D721Med (cell line): Measurements from ENCODE around the gene KCNAB2.

ENCODE experiments used
- DNase-seq: peaks from one replicate; pipeline ENCODE4 v3.0.0; 2011; ENCODE audit warnings: low spot score; ENCODE audit not compliant: insufficient read length
- FAIRE-seq: peaks from 2 replicates; lab custom pipeline; 2011; peaks lifted over from hg19 to GRCh38; lab: Jason Lieb, UNC
- TF ChIP-seq, protein P1 (sequence below): IDR thresholded peaks from 2 replicates; pipeline ENCODE4 v1.5.1; 2012; ENCODE audit warnings: mild to moderate bottlenecking, control low read depth; ENCODE audit not compliant: insufficient read depth; ENCODE audit errors: missing control alignments

The KCNAB2 gene

DNA sequence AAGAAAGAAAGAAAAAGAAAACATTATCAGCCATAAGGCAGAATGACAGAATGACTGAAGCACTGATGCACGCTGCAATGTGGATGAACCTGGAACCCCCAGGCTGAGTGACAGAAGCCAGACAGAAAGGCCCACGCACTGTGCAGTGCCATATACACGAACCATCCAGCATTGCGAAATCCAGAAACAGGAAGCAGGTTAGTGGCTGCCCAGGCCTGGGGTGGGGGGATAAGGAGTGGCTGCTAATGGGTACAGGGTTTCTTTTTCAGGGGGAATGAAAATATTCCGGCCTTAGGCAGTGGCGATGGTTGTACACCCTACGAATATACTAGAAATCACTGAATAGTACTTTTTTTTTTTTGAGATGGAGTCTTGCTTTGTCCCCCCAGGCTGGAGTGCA is 77.4 kb downstream of the KCNAB2 start:
- DNase-seq (no peak), FAIRE-seq (no peak)
- TF ChIP-seq, protein P1, sequence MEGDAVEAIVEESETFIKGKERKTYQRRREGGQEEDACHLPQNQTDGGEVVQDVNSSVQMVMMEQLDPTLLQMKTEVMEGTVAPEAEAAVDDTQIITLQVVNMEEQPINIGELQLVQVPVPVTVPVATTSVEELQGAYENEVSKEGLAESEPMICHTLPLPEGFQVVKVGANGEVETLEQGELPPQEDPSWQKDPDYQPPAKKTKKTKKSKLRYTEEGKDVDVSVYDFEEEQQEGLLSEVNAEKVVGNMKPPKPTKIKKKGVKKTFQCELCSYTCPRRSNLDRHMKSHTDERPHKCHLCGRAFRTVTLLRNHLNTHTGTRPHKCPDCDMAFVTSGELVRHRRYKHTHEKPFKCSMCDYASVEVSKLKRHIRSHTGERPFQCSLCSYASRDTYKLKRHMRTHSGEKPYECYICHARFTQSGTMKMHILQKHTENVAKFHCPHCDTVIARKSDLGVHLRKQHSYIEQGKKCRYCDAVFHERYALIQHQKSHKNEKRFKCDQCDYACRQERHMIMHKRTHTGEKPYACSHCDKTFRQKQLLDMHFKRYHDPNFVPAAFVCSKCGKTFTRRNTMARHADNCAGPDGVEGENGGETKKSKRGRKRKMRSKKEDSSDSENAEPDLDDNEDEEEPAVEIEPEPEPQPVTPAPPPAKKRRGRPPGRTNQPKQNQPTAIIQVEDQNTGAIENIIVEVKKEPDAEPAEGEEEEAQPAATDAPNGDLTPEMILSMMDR, result no peak

DNA sequence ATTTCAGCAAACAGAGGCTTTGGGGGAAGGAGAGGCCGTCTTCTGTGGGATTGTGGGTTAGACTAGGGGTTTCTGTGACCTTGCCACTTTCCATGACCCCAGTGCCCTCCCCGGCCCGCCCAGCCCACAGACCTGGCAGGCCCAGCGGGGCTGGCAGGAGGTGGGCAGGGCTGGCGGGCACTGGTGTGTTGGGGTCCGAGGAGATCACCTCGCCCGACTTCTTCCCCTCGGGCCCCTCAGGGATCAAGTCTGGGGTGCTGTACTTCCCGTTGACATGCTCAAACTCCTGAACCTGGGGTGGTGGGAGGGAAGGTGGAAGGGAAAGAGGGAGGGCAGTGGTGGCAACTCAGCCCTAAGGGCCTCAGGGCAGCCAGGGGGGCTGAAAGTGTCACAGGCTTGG is 78.1 kb downstream of the KCNAB2 start:
- FAIRE-seq (no peak), DNase-seq (no peak)
- TF ChIP-seq, protein P1, result no peak

DNA sequence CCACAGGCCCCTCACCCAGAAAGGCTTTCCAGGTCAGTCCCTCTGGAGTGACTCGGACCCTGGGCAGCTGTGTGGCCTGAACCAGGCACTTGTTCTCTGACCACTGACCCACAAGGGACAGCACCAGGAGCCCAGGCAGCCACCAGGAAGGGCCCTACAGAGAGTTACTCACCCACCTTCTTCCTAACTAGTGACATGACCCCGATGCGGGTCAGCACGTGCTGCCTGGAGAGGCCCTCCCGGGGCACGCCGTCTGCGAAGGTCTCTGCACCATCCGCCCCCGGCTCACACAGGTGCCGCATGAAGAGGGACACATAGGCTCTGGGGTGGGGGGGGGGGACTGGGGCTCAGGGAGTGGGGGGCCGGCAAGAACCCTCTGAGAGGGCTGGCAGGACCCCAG is 78.7 kb downstream of the KCNAB2 start:
- FAIRE-seq, result no peak
- no peak for DNase-seq
- TF ChIP-seq, protein P1, result no peak

DNA sequence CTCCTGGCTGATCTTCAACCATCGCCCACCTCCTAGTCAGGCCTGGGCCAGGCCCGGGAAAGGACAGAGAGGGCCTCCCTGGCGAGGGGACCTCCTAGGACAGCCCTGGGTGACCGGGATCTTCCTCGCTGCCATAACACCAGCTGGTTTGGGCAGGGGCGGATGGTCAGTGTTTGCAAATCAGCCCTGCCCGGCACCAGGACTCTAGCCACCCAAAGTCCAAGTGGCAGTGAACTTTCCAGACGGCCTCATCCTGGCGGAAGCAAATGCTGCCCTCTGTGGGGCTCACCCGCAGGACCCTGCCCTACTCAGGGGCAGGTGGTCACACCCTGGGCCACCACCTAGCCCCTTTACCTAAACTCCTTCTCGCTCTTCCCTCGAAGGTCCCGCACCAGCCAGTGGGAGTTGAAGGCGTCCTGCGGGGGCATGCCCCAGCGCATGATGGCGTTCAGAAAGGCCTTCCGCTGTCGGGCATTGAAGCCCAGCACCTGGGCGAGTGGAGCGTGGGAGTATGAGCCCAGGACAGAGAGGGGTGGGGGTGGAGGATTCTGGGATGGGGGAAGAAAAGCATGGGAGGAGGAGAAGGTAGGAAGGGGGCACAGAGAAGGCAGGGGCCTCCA is 79.2 kb downstream of the KCNAB2 start:
- FAIRE-seq (no peak), DNase-seq (no peak)
- TF ChIP-seq, protein P1, result no peak

DNA sequence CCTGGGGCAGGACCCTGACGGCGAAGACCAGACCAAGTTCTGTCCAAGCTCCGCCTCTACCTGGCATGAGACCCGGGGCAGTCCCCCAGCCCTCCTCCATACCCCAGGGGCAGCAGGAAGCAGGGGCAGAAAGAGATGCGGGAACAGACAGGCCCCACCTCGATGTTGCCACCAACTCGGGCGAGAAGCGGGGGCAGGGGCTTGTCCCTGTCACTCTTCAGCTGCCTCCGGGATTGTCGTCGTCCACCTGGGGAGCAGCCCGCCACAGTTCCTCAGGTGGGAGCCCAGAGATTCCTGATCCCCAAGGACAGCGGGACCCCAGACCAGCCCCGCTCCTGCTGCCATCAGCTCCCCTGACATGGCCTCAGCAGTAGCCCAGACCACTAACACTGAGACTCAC is 79.7 kb downstream of the KCNAB2 start:
- TF ChIP-seq, protein P1, result no peak
- FAIRE-seq, result no peak
- no peak for DNase-seq

DNA sequence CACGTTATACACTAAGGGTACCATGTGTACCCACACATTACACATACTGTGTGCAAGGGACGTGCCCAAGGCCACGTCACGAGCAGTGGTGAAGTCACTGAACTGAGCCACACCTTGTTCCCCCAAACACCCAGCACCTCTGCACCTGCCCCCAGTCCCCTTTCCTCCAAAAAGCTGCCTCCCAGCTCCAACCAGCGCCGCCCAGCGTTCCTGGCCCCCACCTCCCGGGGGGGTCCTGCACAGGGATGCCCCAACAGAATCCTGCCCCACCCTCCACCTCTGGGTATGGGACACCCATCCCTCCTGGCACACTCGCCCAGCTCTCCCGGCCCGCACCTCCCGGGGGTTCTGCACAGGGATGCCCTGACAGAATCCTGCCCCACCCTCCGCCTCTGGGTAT is 80.3 kb downstream of the KCNAB2 start:
- FAIRE-seq, result no peak
- TF ChIP-seq, protein P1, result no peak
- DNase-seq, result no peak

DNA sequence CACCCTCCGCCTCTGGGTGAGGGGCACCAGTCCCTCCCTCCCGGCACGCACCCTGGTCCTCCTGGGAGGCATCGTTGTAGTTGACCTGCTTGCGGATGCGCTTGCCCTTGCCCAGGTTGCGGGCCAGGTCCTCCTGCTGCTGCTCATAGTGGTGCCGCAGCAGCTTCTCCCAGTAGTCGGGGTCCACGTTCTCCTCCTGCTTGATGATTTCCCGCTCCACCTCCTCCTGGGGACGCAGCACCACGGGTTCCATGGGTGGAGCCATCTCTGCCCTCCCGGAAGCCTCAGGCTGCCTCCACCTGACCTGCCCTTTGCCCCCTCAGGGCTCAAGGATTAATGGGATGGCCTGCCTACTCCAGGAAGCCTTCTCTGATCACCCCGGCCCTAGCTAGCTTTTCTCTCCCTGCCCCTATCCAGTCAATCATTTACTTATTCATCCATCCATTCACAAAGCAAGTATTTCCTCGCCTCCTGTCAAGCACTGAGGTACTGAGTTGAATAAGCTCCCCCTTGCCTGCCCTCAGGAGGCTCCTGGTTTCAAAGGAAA is 80.9 kb downstream of the KCNAB2 start:
- TF ChIP-seq, protein P1, result no peak
- DNase-seq (no peak), FAIRE-seq (no peak)
